Measurements from ENCODE around the gene HLA-DRB1. TPM values are rescaled to one million over a fixed set of nuclear protein-coding genes. Genes with fewer than 3 reads are reported as not detected.

HLA-DRB1 gene
- total RNA-seq, 2 donors from 2014 or later: 24.0 to 37.6 TPM

GRCh38 chr6:32627831-32628230 lies 38.2 kb upstream of the HLA-DRB1 start:
- DNase-seq (ENCODE audit: low spot score): no peak
- no peaks in the 10 kb centered on the region for H3K9me3 ChIP-seq
- no peak overlapping the region for H3K27ac ChIP-seq
- H3K36me3 ChIP-seq: no peaks in the 10 kb centered on the region
- no peaks in the 10 kb centered on the region for H3K4me1 ChIP-seq
- H3K4me3 ChIP-seq: no peak overlapping the region
- TF ChIP-seq, protein P1, sequence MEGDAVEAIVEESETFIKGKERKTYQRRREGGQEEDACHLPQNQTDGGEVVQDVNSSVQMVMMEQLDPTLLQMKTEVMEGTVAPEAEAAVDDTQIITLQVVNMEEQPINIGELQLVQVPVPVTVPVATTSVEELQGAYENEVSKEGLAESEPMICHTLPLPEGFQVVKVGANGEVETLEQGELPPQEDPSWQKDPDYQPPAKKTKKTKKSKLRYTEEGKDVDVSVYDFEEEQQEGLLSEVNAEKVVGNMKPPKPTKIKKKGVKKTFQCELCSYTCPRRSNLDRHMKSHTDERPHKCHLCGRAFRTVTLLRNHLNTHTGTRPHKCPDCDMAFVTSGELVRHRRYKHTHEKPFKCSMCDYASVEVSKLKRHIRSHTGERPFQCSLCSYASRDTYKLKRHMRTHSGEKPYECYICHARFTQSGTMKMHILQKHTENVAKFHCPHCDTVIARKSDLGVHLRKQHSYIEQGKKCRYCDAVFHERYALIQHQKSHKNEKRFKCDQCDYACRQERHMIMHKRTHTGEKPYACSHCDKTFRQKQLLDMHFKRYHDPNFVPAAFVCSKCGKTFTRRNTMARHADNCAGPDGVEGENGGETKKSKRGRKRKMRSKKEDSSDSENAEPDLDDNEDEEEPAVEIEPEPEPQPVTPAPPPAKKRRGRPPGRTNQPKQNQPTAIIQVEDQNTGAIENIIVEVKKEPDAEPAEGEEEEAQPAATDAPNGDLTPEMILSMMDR (IDR thresholded peaks at IDR 0.05): no peak
- H3K27me3 ChIP-seq: no peaks in the 10 kb centered on the region

GRCh38 chr6:32627249-32627648 lies 37.6 kb upstream of the HLA-DRB1 start:
- H3K4me3 ChIP-seq: no peak overlapping the region
- no peak overlapping the region for H3K27ac ChIP-seq
- DNase-seq (ENCODE audit: low spot score): no peak
- no peaks in the 10 kb centered on the region for H3K4me1 ChIP-seq
- H3K9me3 ChIP-seq: no peaks in the 10 kb centered on the region
- TF ChIP-seq, protein P1 (IDR thresholded peaks at IDR 0.05): no peak
- H3K27me3 ChIP-seq: no peaks in the 10 kb centered on the region
- H3K36me3 ChIP-seq: no peaks in the 10 kb centered on the region

GRCh38 chr6:32625137-32625536 lies 35.5 kb upstream of the HLA-DRB1 start:
- Histone ChIP-seq H3K4me3 (no peak overlapping the region), H3K4me1 (no peaks in the 10 kb centered on the region), H3K36me3 (no peaks in the 10 kb centered on the region), H3K27ac (no peak overlapping the region), H3K9me3 (no peaks in the 10 kb centered on the region), H3K27me3 (no peaks in the 10 kb centered on the region)
- no peak for DNase-seq (ENCODE audit: low spot score)
- TF ChIP-seq, protein P1 (IDR thresholded peaks at IDR 0.05): no peak

DNA sequence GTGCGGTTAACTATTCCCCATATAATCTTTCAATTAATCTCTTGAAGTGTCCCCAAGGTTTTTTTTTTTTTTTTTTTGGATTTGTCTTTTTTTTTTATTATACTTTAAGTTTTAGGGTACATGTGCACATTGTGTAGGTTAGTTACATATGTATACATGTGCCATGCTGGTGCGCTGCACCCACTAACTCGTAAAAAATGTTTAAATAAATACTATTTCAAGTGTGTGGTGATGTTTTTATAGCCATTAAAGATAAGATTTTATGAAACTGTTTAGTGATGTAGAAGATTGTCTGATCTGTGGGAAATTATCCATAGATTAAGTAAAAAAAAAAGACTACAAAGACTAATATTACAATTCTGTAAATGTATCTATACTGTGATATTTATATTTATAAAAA lies 34.9 kb upstream of the HLA-DRB1 start:
- no peaks in the 10 kb centered on the region for H3K9me3 ChIP-seq
- no peak for DNase-seq (ENCODE audit: low spot score)
- no peak overlapping the region for H3K4me3 ChIP-seq
- H3K27me3 ChIP-seq: no peaks in the 10 kb centered on the region
- no peaks in the 10 kb centered on the region for H3K36me3 ChIP-seq
- no peak overlapping the region for H3K27ac ChIP-seq
- H3K4me1 ChIP-seq: no peaks in the 10 kb centered on the region
- TF ChIP-seq, protein P1 (IDR thresholded peaks at IDR 0.05): no peak

DNA sequence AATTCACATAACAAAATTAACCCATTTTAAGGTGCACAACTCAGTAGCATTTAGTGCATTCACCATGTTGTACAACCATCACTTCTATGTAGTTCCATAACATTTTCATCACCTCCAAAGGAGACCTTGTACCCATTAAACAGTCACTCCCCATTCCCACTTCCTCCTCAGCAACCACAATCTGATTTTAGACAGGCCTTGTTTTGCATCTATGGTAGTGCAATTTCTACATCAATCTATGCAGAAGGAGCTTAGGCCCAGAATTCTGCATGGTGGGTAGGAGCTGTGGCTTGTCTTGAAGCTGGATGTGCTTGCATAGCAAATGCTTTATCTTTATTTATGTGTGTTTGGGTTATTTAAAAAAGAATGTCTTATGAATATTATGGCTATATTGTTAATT lies 34.0 kb upstream of the HLA-DRB1 start:
- H3K9me3 ChIP-seq: no peaks in the 10 kb centered on the region
- no peaks in the 10 kb centered on the region for H3K4me1 ChIP-seq
- H3K27ac ChIP-seq: no peak overlapping the region
- H3K4me3 ChIP-seq: no peak overlapping the region
- DNase-seq (ENCODE audit: low spot score): no peak
- no peaks in the 10 kb centered on the region for H3K36me3 ChIP-seq
- H3K27me3 ChIP-seq: no peaks in the 10 kb centered on the region
- TF ChIP-seq, protein P1 (IDR thresholded peaks at IDR 0.05): no peak
